ENCODE measurements around the gene ALDH4A1. TPM values are rescaled to one million over a fixed set of nuclear protein-coding genes. Genes with fewer than 3 reads are reported as not detected.
A peak's percentile ranks its signal among the peaks of the same experiment; 100 is the strongest.

The ALDH4A1 gene
- total and polyA plus RNA-seq, 4 donors, result 162 to 424 (median 244) TPM

- peak overlapping the region; percentile 68 to 78 for H3K27ac ChIP-seq (ENCODE audit: low read depth in 1 of 2, low read length in 2 of 2)
- no peaks in the 10 kb centered on the region for H3K9me3 ChIP-seq (ENCODE audit: control insufficient read depth in 4 of 4, low read length in 3 of 4)
- peaks cover 0 to 10% (median 3%) of the 10 kb centered on the region in 4 donors for H3K36me3 ChIP-seq (ENCODE audit: control insufficient read depth in 4 of 4, insufficient read depth in 3 of 4, low read depth in 1 of 4, low read length in 3 of 4)
- H3K4me3 ChIP-seq (ENCODE audit: low read depth in 1 of 3, low read length in 3 of 3), result no peak overlapping the region
- peak; percentile 46 for DNase-seq (ENCODE audit: low spot score)
- H3K27me3 ChIP-seq (ENCODE audit: control insufficient read depth in 4 of 4, insufficient read depth in 4 of 4, low read length in 3 of 4), result no peaks in the 10 kb centered on the region
- 16% methylated on average over 8 of the region's 8 CpGs for WGBS
- H3K9ac ChIP-seq (ENCODE audit: low read depth in 1 of 2, low read length in 2 of 2), result peak overlapping the region in 1 of 2 donors; percentile 39
- peaks cover 9 to 26% (median 18%) of the 10 kb centered on the region in 4 donors for H3K4me1 ChIP-seq (ENCODE audit: control insufficient read depth in 4 of 4, insufficient read depth in 4 of 4, low read length in 3 of 4)
- TF ChIP-seq EGR1 (IDR thresholded peaks at IDR 0.05; ENCODE audit: low read depth in 2 of 2), result peak in 1 of 2 donors; percentile 29
- peak; percentile 52 for TF ChIP-seq SP1 (IDR thresholded peaks at IDR 0.05)
- TF ChIP-seq HNF4G (IDR thresholded peaks at IDR 0.05), result no peak
- no peak for TF ChIP-seq HNF4A (conservative IDR thresholded peaks at IDR 0.05)
- peak; percentile 59 to 67 for TF ChIP-seq RAD21 (IDR thresholded peaks at IDR 0.05)
- TF ChIP-seq JUND (IDR thresholded peaks at IDR 0.05), result peak; percentile 70 to 72
- TF ChIP-seq CTCF (IDR thresholded peaks at IDR 0.05; ENCODE audit: low read depth, low read length, missing input control), result peak; percentile 38
- TF ChIP-seq TAF1 (conservative IDR thresholded peaks at IDR 0.05), result no peak
- peak; percentile 69 for TF ChIP-seq ATF3 (IDR thresholded peaks at IDR 0.05)
- peak; percentile 19 to 55 for TF ChIP-seq RXRA (IDR thresholded peaks at IDR 0.05)
- TF ChIP-seq NR2F2 (IDR thresholded peaks at IDR 0.05), result no peak
- TF ChIP-seq MAX (IDR thresholded peaks at IDR 0.05), result no peak
- no peak for TF ChIP-seq FOXA2 (IDR thresholded peaks at IDR 0.05)
- peak; percentile 29 for TF ChIP-seq YY1 (IDR thresholded peaks at IDR 0.05)
- TF ChIP-seq ZBTB33 (IDR thresholded peaks at IDR 0.05), result no peak
- no peak for TF ChIP-seq GABPA (IDR thresholded peaks at IDR 0.05 in 1 of 2, conservative IDR thresholded peaks at IDR 0.05 in 1 of 2)
- TF ChIP-seq REST (IDR thresholded peaks at IDR 0.05), result no peak
- TF ChIP-seq FOXA1 (IDR thresholded peaks at IDR 0.05), result no peak
Observed at GRCh38 chr1:18922319-18922726, 20.0 kb upstream of the ALDH4A1 start.

All from liver (tissue), 9 donors.